Small intestine (tissue), 7 donors: ENCODE results near the gene HDAC1. TPM values are rescaled to one million over a fixed set of nuclear protein-coding genes. Genes with fewer than 3 reads are reported as not detected.
A peak's percentile ranks its signal among the peaks of the same experiment; 100 is the strongest.

Experiments
- DNase-seq, 2 donors: peaks; one replicate each; pipeline versions ENCODE4 v3.0.0 to v3.0.0-alpha.2; 2013
- FAIRE-seq: peaks from 2 replicates; lab custom pipeline; 2012; peaks lifted over from hg19 to GRCh38; lab: Jason Lieb, UNC
- H3K27ac ChIP-seq, 3 donors: one replicate each; pipeline ENCODE4 v1.5.1; 2013; ENCODE audit warnings: low read length in 2 of 3, mild to moderate bottlenecking in 2 of 3, control low read depth in 1 of 3, inconsistent platforms in 1 of 3, low read depth in 1 of 3, moderate library complexity in 1 of 3
- H3K27me3 ChIP-seq, 3 donors: one replicate each; pipeline ENCODE4 v1.6.1; 2013; ENCODE audit warnings: low read length in 3 of 3, inconsistent platforms in 1 of 3; ENCODE audit not compliant: control insufficient read depth in 3 of 3, insufficient read depth in 3 of 3
- H3K36me3 ChIP-seq, 3 donors: one replicate each; pipeline ENCODE4 v1.6.1; 2013; ENCODE audit warnings: low read length in 3 of 3, inconsistent platforms in 1 of 3, low read depth in 1 of 3, mild to moderate bottlenecking in 1 of 3, moderate library complexity in 1 of 3; ENCODE audit not compliant: control insufficient read depth in 3 of 3, insufficient read depth in 2 of 3
- H3K4me1 ChIP-seq, 3 donors: one replicate each; pipeline ENCODE4 v1.6.1; 2013; ENCODE audit warnings: low read length in 2 of 3, inconsistent platforms in 1 of 3, low read depth in 1 of 3, mild to moderate bottlenecking in 1 of 3, moderate library complexity in 1 of 3; ENCODE audit not compliant: control insufficient read depth in 3 of 3, insufficient read depth in 2 of 3
- H3K4me3 ChIP-seq, 3 donors: one replicate each; pipeline ENCODE4 v1.5.1; 2013; ENCODE audit warnings: low read length in 3 of 3, control low read depth in 1 of 3, inconsistent platforms in 1 of 3, low read depth in 1 of 3, mild to moderate bottlenecking in 1 of 3, moderate library complexity in 1 of 3
- H3K9me3 ChIP-seq, 2 donors: one replicate each; pipeline ENCODE4 v1.6.1; 2013; ENCODE audit warnings: low read depth in 1 of 2, low read length in 1 of 2; ENCODE audit not compliant: control insufficient read depth in 2 of 2, insufficient read depth in 1 of 2
- whole genome bisulfite sequencing, 3 donors: extraction: QIAGEN DNeasy Blood & Tissue Kit; methylation state at CpG; one replicate each; pipeline ENCODE4 v1.1.7; 2013; 5-methylcytosine and 5-hydroxymethylcytosine counted together
- polyA plus RNA-seq, 4 donors: library from polyadenylated mRNA; stranded (reverse) in 3 of 4; unstranded in 1 of 4; fragments of 200-250 nt in 3 of 4; fragments of 120-200 nt in 1 of 4; gene quantifications; one replicate each; pipeline versions ENCODE4 v1.2.1 to v1.2.3, GENCODE V29; 2013
- donor health status: healthy with polysubstance abuse.
- donor health status: control.
- donor health status: control.
- donor health status: Bipolar disorder and iron deficiency.
- donor health status: healthy.

The HDAC1 gene
- polyA plus RNA-seq, 4 donors: 87.0 to 161 (median 112) TPM

- Histone ChIP-seq H3K27ac (peak overlapping the region in 2 of 3 donors; percentile 66 to 69), H3K36me3 (peaks cover 11 to 45% (median 12%) of the 10 kb centered on the region in 3 donors), H3K9me3 (no peaks in the 10 kb centered on the region), H3K4me1 (peaks cover 0 to 39% (median 2%) of the 10 kb centered on the region in 3 donors), H3K27me3 (no peaks in the 10 kb centered on the region), H3K4me3 (peak overlapping the region; percentile 65 to 75 (median 70))
- DNase-seq (peak; percentile 43 to 79), FAIRE-seq (no peak)
- 1 to 2% (median 2%) methylated on average over 45 to 46 of the region's 46 CpGs for WGBS, 3 donors
Measured at GRCh38 chr1:32334864-32335534, 43.1 kb downstream of the HDAC1 start.

GRCh38 chr1:32335535-32335789 lies 43.6 kb downstream of the HDAC1 start:
- H3K27ac ChIP-seq: peak overlapping the region in 2 of 3 donors; percentile 66 to 69
- peaks cover 0 to 39% (median 2%) of the 10 kb centered on the region in 3 donors for H3K4me1 ChIP-seq

GRCh38 chr1:32335790-32336590 lies 44.1 kb downstream of the HDAC1 start, which contains the start of gene MARCKSL1:
MARCKSL1 (minus strand) TSS chr1:32336233; CDS start chr1:32336033, 200 bp downstream.
- peaks cover 0 to 39% (median 2%) of the 10 kb centered on the region in 3 donors for H3K4me1 ChIP-seq
- DNase-seq: peak; percentile 64 to 89
- H3K4me3 ChIP-seq: peak within 1 kb of the TSS; percentile 65 to 75 (median 70)
- H3K27ac ChIP-seq: peak within 1 kb of the TSS; percentile 5 to 72 (median 69)
- 1 to 2% (median 1%) methylated on average over 37 to 95 of the region's 95 CpGs for WGBS, 3 donors
- H3K9me3 ChIP-seq: no peaks in the 10 kb centered on the region
- peaks cover 8 to 36% (median 11%) of the 10 kb centered on the region in 3 donors for H3K36me3 ChIP-seq
- no peaks in the 10 kb centered on the region for H3K27me3 ChIP-seq
- FAIRE-seq: no peak

More at GRCh38 chr1:32335535-32335789, 43.6 kb downstream of the HDAC1 start:
- no peaks in the 10 kb centered on the region for H3K27me3 ChIP-seq
- H3K4me3 ChIP-seq: peak overlapping the region; percentile 65 to 75 (median 70)
- H3K36me3 ChIP-seq: peaks cover 9 to 40% (median 11%) of the 10 kb centered on the region in 3 donors
- no peak for FAIRE-seq
- no peaks in the 10 kb centered on the region for H3K9me3 ChIP-seq
- DNase-seq: no peak
- 0 to 1% (median 0%) methylated on average over 13 to 34 of the region's 34 CpGs for WGBS, 3 donors

- peaks cover 4 to 30% (median 10%) of the 10 kb centered on the region in 3 donors for H3K36me3 ChIP-seq
- no peak for FAIRE-seq
Measured at GRCh38 chr1:32336591-32336932, 44.7 kb downstream of the HDAC1 start.

GRCh38 chr1:32336963-32337675 lies 45.2 kb downstream of the HDAC1 start:
- DNase-seq (no peak), FAIRE-seq (no peak)
- Histone ChIP-seq H3K27ac (peak overlapping the region in 1 of 3 donors; percentile 11), H3K9me3 (no peaks in the 10 kb centered on the region), H3K36me3 (peaks cover 3 to 24% (median 4%) of the 10 kb centered on the region in 3 donors), H3K4me1 (peaks cover 0 to 35% (median 2%) of the 10 kb centered on the region in 3 donors), H3K27me3 (no peaks in the 10 kb centered on the region), H3K4me3 (no peak overlapping the region)
- 59 to 72% (median 72%) methylated on average over 8 of the region's 8 CpGs for WGBS, 3 donors

More at GRCh38 chr1:32336591-32336932, 44.7 kb downstream of the HDAC1 start:
- H3K9me3 ChIP-seq: no peaks in the 10 kb centered on the region
- DNase-seq: no peak
- H3K4me1 ChIP-seq: peaks cover 0 to 39% (median 2%) of the 10 kb centered on the region in 3 donors
- 24 to 51% (median 29%) methylated on average over 13 to 15 of the region's 15 CpGs for WGBS, 3 donors
- peak overlapping the region in 2 of 3 donors; percentile 40 to 65 for H3K4me3 ChIP-seq
- H3K27ac ChIP-seq: no peak overlapping the region
- H3K27me3 ChIP-seq: no peaks in the 10 kb centered on the region

- DNase-seq (peak; percentile 50 to 57), FAIRE-seq (no peak)
- peaks cover 0 to 28% (median 2%) of the 10 kb centered on the region in 3 donors for H3K4me1 ChIP-seq
- 19 to 55% (median 30%) methylated on average over 16 of the region's 16 CpGs for WGBS, 3 donors
- peaks cover 0 to 17% (median 0%) of the 10 kb centered on the region in 3 donors for H3K36me3 ChIP-seq
- H3K27me3 ChIP-seq: no peaks in the 10 kb centered on the region
- H3K27ac ChIP-seq: peak overlapping the region in 2 of 3 donors; percentile 23 to 58
- H3K4me3 ChIP-seq: no peak overlapping the region
- no peaks in the 10 kb centered on the region for H3K9me3 ChIP-seq
Measured at GRCh38 chr1:32337855-32338636, 46.2 kb downstream of the HDAC1 start.

- DNase-seq (peak in 1 of 2 donors; percentile 32), FAIRE-seq (no peak)
- no peak overlapping the region for H3K4me3 ChIP-seq
- peaks cover 0 to 28% (median 2%) of the 10 kb centered on the region in 3 donors for H3K4me1 ChIP-seq
- H3K27me3 ChIP-seq: no peaks in the 10 kb centered on the region
- peak overlapping the region in 2 of 3 donors; percentile 23 to 58 for H3K27ac ChIP-seq
- no peaks in the 10 kb centered on the region for H3K9me3 ChIP-seq
- WGBS, 3 donors: 26 to 63% (median 45%) methylated on average over 14 of the region's 14 CpGs
- peaks cover 0 to 14% (median 0%) of the 10 kb centered on the region in 3 donors for H3K36me3 ChIP-seq
Measured at GRCh38 chr1:32338637-32339145, 46.8 kb downstream of the HDAC1 start.
